Bronchial epithelial cell (primary cell): ENCODE measurements around the gene ADI1. TPM values are rescaled to one million over a fixed set of nuclear protein-coding genes. Genes with fewer than 3 reads are reported as not detected.
A peak's percentile ranks its signal among the peaks of the same experiment; 100 is the strongest.

Experiments used
- DNase-seq: peaks from one replicate; pipeline ENCODE4 v3.0.0-alpha.2; 2010; ENCODE audit warnings: low read depth
- FAIRE-seq: peaks from 2 replicates; lab custom pipeline; 2011; peaks lifted over from hg19 to GRCh38; lab: Jason Lieb, UNC
- H3K27me3 ChIP-seq: 2 replicates; pipeline ENCODE4 v1.5.1; 2011; ENCODE audit warnings: low read length; ENCODE audit not compliant: control insufficient read depth, insufficient read depth
- H3K36me3 ChIP-seq: 2 replicates; pipeline ENCODE4 v1.5.1; 2011; ENCODE audit warnings: low read length; ENCODE audit not compliant: control insufficient read depth, insufficient read depth
- H3K4me3 ChIP-seq: 2 replicates; pipeline ENCODE4 v1.5.1; 2011; ENCODE audit warnings: mild to moderate bottlenecking, low read depth, low read length, control low read depth
- CTCF ChIP-seq: IDR thresholded peaks from 2 replicates; pipeline ENCODE4 v1.5.1; 2011; ENCODE audit warnings: mild to moderate bottlenecking, moderate library complexity, low read length, control low read depth, inconsistent platforms; ENCODE audit not compliant: insufficient read depth, severe bottlenecking
- total RNA-seq: library from RNA; depleted of rRNA; stranded (reverse); fragments of >200 nt; gene quantifications from 2 replicates; pipeline ENCODE4 v1.2.1, GENCODE V29; 2014

Gene ADI1
- total RNA-seq, 1 donor from 2014 or later: 29.5 TPM

- DNase-seq: no peak
- no peak overlapping the region for H3K4me3 ChIP-seq
- H3K27me3 ChIP-seq: no peaks in the 10 kb centered on the region
- FAIRE-seq: no peak
- no peak for TF ChIP-seq CTCF
- peaks cover 14% of the 10 kb centered on the region for H3K36me3 ChIP-seq
Measured at GRCh38 chr2:3542107-3542506, 22.8 kb upstream of the ADI1 start.

DNA sequence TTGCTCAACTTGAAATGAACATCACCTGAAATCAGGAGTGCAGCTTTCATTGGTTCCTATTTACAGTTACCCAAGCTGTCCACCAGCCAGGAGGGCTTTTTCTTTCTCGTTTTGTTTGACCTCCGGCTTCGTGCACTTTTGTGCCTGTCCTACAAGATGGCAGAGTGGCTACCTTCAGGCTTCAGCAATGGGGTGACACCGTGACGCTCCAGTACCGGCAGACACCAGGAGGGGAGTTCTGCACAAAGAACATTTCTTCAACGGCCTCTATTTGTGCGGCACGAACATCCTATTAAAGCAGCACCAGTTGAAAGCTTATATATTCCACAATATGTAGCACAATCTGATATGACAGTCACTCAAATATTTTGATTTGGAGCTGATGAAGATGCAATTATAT lies 20.5 kb upstream of the ADI1 start:
- H3K36me3 ChIP-seq: peaks cover 1% of the 10 kb centered on the region
- DNase-seq: no peak
- no peak overlapping the region for H3K4me3 ChIP-seq
- no peaks in the 10 kb centered on the region for H3K27me3 ChIP-seq
- TF ChIP-seq CTCF: no peak
- no peak for FAIRE-seq

DNA sequence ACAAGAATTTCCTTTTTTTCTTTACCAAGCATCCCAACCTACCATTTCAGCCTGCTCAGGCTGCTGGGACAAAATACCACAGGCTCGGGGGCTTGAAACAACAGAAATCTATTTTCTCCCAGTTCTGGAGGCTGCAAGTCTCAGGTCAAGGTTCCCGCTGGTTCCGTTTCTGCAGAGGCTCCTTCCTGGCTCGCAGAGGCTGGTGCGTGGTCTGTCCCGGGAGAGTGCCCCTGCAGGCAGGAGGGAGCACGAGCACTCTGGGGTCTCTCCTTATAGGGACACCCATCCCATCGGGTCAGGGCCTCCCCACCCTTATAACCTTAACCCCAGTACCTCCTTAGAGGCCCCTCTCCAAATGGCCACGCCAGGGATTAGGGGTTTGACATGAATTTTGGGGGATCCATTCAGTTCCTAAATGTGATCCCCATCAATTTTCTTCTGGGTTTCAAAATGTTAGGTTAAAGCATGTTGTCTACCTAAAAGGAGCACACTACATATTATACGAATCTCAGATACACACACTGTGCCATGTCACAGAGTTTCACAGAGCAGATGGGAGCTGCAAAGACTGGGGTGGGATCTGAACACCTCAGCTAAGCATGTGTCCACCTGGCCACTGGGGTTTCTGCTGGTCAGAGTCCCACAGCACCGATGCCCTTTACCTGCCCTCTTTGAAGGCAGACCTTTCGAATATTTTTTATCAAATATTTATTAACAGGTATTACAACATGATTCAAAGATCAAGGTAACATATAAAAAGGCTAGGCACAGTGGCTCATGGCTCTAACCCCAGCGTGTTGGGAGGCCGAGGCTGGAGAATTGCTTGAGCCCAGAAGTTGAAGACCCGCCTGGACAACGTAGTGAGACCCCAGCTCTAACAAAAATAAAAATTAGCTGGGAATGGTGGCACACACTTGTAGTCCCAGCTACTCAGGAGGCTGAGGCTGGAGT lies 17.6 kb upstream of the ADI1 start:
- DNase-seq (no peak), FAIRE-seq (no peak)
- peak; percentile 38 for TF ChIP-seq CTCF
- Histone ChIP-seq H3K4me3 (no peak overlapping the region), H3K27me3 (no peaks in the 10 kb centered on the region), H3K36me3 (no peaks in the 10 kb centered on the region)

- Histone ChIP-seq H3K36me3 (no peaks in the 10 kb centered on the region), H3K4me3 (peak overlapping the region; percentile 29), H3K27me3 (no peaks in the 10 kb centered on the region)
- TF ChIP-seq CTCF: no peak
- FAIRE-seq (no peak), DNase-seq (peak; percentile 84)
Measured at GRCh38 chr2:3535794-3536681, 16.7 kb upstream of the ADI1 start.

- TF ChIP-seq CTCF: no peak
- FAIRE-seq (no peak), DNase-seq (no peak)
- H3K36me3 ChIP-seq: no peaks in the 10 kb centered on the region
- H3K27me3 ChIP-seq: no peaks in the 10 kb centered on the region
- H3K4me3 ChIP-seq: no peak overlapping the region
Measured at GRCh38 chr2:3535467-3535793, 16.1 kb upstream of the ADI1 start.
